GM21528 (cell line): ENCODE data around the gene SUPT3H.

Experiments used
- ATAC-seq: cut with Tn5 transposase; IDR thresholded peaks from one replicate; pipeline ENCODE4 v1.9.1; 2021; ENCODE audit warnings: mild to moderate bottlenecking, moderate library complexity; ENCODE audit not compliant: unreplicated experiment, low FRiP score

The SUPT3H gene

GRCh38 chr6:44780161-44780560 lies 597.6 kb downstream of the SUPT3H start:
- ATAC-seq: no peak

- no peak for ATAC-seq
Measured at GRCh38 chr6:44779130-44779826, 598.5 kb downstream of the SUPT3H start.
